Neural cell (in vitro differentiated cells): ENCODE data around the gene RHOBTB1. TPM values are rescaled to one million over a fixed set of nuclear protein-coding genes. Genes with fewer than 3 reads are reported as not detected.

Source experiments
- H2AFZ ChIP-seq: fragments of 200-600, 300-800 bp; sonication (generic), shearing (Covaris generic); 2 replicates; pipeline ENCODE4 v1.6.0; 2014; ENCODE audit warnings: low read depth, mild to moderate bottlenecking, antibody characterized with exemption, low read length, moderate library complexity
- H3F3A ChIP-seq: fragments of 200-600 bp; shearing (Covaris generic); 2 replicates; pipeline ENCODE4 v1.6.1; 2016; ENCODE audit warnings: mild to moderate bottlenecking, moderate library complexity, mixed read lengths, antibody characterized with exemption, low read length; ENCODE audit not compliant: insufficient read depth, poor library complexity, severe bottlenecking
- H3K27ac ChIP-seq: fragments of 200-600, 300-800 bp; sonication (generic), shearing (Covaris generic); 2 replicates; pipeline ENCODE4 v1.5.1; 2014; ENCODE audit warnings: mild to moderate bottlenecking, low read length, moderate library complexity
- H3K27me3 ChIP-seq: fragments of 300-800, 200-600 bp; sonication (generic), shearing (Covaris generic); 2 replicates; pipeline ENCODE4 v1.6.0; 2014; ENCODE audit warnings: mild to moderate bottlenecking, low read depth, low read length, moderate library complexity; ENCODE audit not compliant: insufficient read depth
- H3K36me3 ChIP-seq: fragments of 300-800, 200-600 bp; sonication (generic), shearing (Covaris generic); 2 replicates; pipeline ENCODE4 v1.5.1; 2014; ENCODE audit warnings: mild to moderate bottlenecking, antibody characterized with exemption, low read length, moderate library complexity; ENCODE audit not compliant: insufficient read depth
- H3K4me2 ChIP-seq: fragments of 300-800, 200-600 bp; sonication (generic), shearing (Covaris generic); 2 replicates; pipeline ENCODE4 v1.6.0; 2014; ENCODE audit warnings: mild to moderate bottlenecking, low read length
- H3K4me3 ChIP-seq: fragments of 300-800, 200-600 bp; sonication (generic), shearing (Covaris generic); 2 replicates; pipeline ENCODE4 v1.5.1; 2014; ENCODE audit warnings: mild to moderate bottlenecking, low read length, moderate library complexity
- H3K79me2 ChIP-seq: fragments of 200-600 bp; shearing (Covaris generic); replicated peaks from 2 replicates; pipeline ENCODE4 v1.6.0; 2014; ENCODE audit warnings: mild to moderate bottlenecking, low read length, moderate library complexity; ENCODE audit not compliant: insufficient read depth
- H3K9ac ChIP-seq: fragments of 300-800, 200-600 bp; sonication (generic), shearing (Covaris generic); 2 replicates; pipeline ENCODE4 v1.6.1; 2016; ENCODE audit warnings: mild to moderate bottlenecking, low read length, mixed read lengths
- H3K9me2 ChIP-seq: fragments of 200-600 bp; shearing (Covaris generic); 2 replicates; pipeline ENCODE4 v1.6.1; 2016; ENCODE audit warnings: mild to moderate bottlenecking, low read length, mixed read lengths; ENCODE audit not compliant: insufficient read depth
- H3K9me3 ChIP-seq: fragments of 200-600, 300-800 bp; sonication (generic), shearing (Covaris generic); 2 replicates; pipeline ENCODE4 v1.6.1; 2016; ENCODE audit warnings: mild to moderate bottlenecking, mixed run types, low read length, moderate library complexity, mixed read lengths
- H4K20me1 ChIP-seq: fragments of 200-600 bp; shearing (Covaris generic); 2 replicates; pipeline ENCODE4 v1.6.1; 2016; ENCODE audit warnings: mild to moderate bottlenecking, mixed run types; ENCODE audit not compliant: insufficient read depth
- EP300 ChIP-seq: fragments of 450-650 bp; conservative IDR thresholded peaks from 2 replicates; pipeline ENCODE4 v1.6.1; 2014; ENCODE audit warnings: antibody characterized with exemption, mild to moderate bottlenecking, moderate library complexity; ENCODE audit not compliant: poor library complexity, severe bottlenecking
- EZH2 ChIP-seq: fragments of 200-600, 300-800 bp; shearing (Covaris generic), sonication (generic); IDR thresholded peaks from 2 replicates; pipeline ENCODE4 v1.6.1; 2014; ENCODE audit warnings: antibody characterized with exemption, low read length, borderline replicate concordance, mild to moderate bottlenecking; ENCODE audit not compliant: insufficient read depth, poor library complexity, severe bottlenecking
- MXI1 ChIP-seq: fragments of 450-650 bp; conservative IDR thresholded peaks from 2 replicates; pipeline ENCODE4 v1.6.1; 2014; ENCODE audit warnings: antibody characterized with exemption, mild to moderate bottlenecking; ENCODE audit not compliant: poor library complexity, severe bottlenecking
- POLR2AphosphoS5 ChIP-seq: IDR thresholded peaks from 2 replicates; pipeline ENCODE4 v1.6.1; 2012
- RAD21 ChIP-seq: fragments of 450-650 bp; conservative IDR thresholded peaks from 2 replicates; pipeline ENCODE4 v1.6.1; 2014; ENCODE audit warnings: antibody characterized with exemption, mild to moderate bottlenecking, moderate library complexity
- SMC3 ChIP-seq: fragments of 450-650 bp; conservative IDR thresholded peaks from 2 replicates; pipeline ENCODE4 v1.6.1; 2014; ENCODE audit warnings: antibody characterized with exemption, mild to moderate bottlenecking, moderate library complexity; ENCODE audit not compliant: poor library complexity
- TAF1 ChIP-seq: IDR thresholded peaks from 2 replicates; pipeline ENCODE4 v1.6.1; 2012; ENCODE audit warnings: low read depth
- polyA plus RNA-seq: library from polyadenylated mRNA; depleted of rRNA; stranded (reverse); fragments of >200 nt; gene quantifications from 2 replicates; pipeline ENCODE4 v1.2.3, GENCODE V29; 2014
- TF ChIP-seq, protein P1 (sequence below): IDR thresholded peaks from 2 replicates; pipeline ENCODE4 v1.6.1; 2012; ENCODE audit warnings: borderline replicate concordance
- TF ChIP-seq, protein P2 (sequence below): fragments of 450-650 bp; IDR thresholded peaks from 2 replicates; pipeline ENCODE4 v1.5.1; 2014; ENCODE audit warnings: antibody characterized with exemption, mild to moderate bottlenecking, moderate library complexity; ENCODE audit not compliant: poor library complexity, severe bottlenecking

The RHOBTB1 gene
- polyA plus RNA-seq, 1 donor from 2014 or later = 10.5 TPM

DNA sequence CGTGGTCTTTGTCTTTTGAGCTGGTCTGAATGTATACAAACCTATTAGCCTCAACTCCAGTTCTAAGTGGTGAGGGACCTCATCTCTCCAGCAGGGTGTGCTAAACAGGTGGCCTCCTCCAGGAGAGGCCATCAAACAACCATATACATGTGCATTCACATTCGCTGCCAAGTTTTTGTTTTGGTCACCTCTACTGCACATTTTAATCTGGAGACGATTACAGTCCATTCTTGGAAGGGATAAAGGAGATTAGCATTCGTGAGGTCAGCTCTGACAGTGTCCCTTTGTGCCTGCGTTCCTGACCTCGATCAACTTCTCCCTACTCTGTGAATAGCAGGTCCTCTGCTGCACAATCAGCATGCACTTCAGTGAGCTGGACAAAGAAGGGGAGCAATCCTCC lies 60.8 kb downstream of the RHOBTB1 start:
- no peak overlapping the region for H3K4me2 ChIP-seq
- H3F3A ChIP-seq = no peaks in the 10 kb centered on the region
- H3K9ac ChIP-seq = no peak overlapping the region
- H3K27me3 ChIP-seq = no peaks in the 10 kb centered on the region
- H3K79me2 ChIP-seq = no peaks in the 10 kb centered on the region
- H4K20me1 ChIP-seq = no peaks in the 10 kb centered on the region
- no peaks in the 10 kb centered on the region for H3K9me3 ChIP-seq
- TF ChIP-seq, protein P1, sequence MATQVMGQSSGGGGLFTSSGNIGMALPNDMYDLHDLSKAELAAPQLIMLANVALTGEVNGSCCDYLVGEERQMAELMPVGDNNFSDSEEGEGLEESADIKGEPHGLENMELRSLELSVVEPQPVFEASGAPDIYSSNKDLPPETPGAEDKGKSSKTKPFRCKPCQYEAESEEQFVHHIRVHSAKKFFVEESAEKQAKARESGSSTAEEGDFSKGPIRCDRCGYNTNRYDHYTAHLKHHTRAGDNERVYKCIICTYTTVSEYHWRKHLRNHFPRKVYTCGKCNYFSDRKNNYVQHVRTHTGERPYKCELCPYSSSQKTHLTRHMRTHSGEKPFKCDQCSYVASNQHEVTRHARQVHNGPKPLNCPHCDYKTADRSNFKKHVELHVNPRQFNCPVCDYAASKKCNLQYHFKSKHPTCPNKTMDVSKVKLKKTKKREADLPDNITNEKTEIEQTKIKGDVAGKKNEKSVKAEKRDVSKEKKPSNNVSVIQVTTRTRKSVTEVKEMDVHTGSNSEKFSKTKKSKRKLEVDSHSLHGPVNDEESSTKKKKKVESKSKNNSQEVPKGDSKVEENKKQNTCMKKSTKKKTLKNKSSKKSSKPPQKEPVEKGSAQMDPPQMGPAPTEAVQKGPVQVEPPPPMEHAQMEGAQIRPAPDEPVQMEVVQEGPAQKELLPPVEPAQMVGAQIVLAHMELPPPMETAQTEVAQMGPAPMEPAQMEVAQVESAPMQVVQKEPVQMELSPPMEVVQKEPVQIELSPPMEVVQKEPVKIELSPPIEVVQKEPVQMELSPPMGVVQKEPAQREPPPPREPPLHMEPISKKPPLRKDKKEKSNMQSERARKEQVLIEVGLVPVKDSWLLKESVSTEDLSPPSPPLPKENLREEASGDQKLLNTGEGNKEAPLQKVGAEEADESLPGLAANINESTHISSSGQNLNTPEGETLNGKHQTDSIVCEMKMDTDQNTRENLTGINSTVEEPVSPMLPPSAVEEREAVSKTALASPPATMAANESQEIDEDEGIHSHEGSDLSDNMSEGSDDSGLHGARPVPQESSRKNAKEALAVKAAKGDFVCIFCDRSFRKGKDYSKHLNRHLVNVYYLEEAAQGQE = no peak
- TF ChIP-seq MXI1 (no peak), TAF1 (no peak), EZH2 (no peak), POLR2AphosphoS5 (no peak), SMC3 (no peak), RAD21 (no peak), EP300 (no peak)
- TF ChIP-seq, protein P2, sequence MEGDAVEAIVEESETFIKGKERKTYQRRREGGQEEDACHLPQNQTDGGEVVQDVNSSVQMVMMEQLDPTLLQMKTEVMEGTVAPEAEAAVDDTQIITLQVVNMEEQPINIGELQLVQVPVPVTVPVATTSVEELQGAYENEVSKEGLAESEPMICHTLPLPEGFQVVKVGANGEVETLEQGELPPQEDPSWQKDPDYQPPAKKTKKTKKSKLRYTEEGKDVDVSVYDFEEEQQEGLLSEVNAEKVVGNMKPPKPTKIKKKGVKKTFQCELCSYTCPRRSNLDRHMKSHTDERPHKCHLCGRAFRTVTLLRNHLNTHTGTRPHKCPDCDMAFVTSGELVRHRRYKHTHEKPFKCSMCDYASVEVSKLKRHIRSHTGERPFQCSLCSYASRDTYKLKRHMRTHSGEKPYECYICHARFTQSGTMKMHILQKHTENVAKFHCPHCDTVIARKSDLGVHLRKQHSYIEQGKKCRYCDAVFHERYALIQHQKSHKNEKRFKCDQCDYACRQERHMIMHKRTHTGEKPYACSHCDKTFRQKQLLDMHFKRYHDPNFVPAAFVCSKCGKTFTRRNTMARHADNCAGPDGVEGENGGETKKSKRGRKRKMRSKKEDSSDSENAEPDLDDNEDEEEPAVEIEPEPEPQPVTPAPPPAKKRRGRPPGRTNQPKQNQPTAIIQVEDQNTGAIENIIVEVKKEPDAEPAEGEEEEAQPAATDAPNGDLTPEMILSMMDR = no peak
- H2AFZ ChIP-seq = no peak overlapping the region
- H3K27ac ChIP-seq = no peak overlapping the region
- no peaks in the 10 kb centered on the region for H3K9me2 ChIP-seq
- H3K4me3 ChIP-seq = no peak overlapping the region
- no peaks in the 10 kb centered on the region for H3K36me3 ChIP-seq

- Histone ChIP-seq H3K9me3 (no peaks in the 10 kb centered on the region), H3K9ac (no peak overlapping the region), H3K4me3 (no peak overlapping the region), H3K27ac (no peak overlapping the region), H2AFZ (no peak overlapping the region), H3K27me3 (no peaks in the 10 kb centered on the region), H3F3A (no peaks in the 10 kb centered on the region), H4K20me1 (no peaks in the 10 kb centered on the region), H3K4me2 (no peak overlapping the region), H3K79me2 (no peaks in the 10 kb centered on the region), H3K9me2 (no peaks in the 10 kb centered on the region), H3K36me3 (no peaks in the 10 kb centered on the region)
- TF ChIP-seq RAD21 = no peak
- TF ChIP-seq EZH2 = no peak
- no peak for TF ChIP-seq SMC3
- no peak for TF ChIP-seq TAF1
- TF ChIP-seq MXI1 = no peak
- no peak for TF ChIP-seq EP300
- no peak for TF ChIP-seq POLR2AphosphoS5
- TF ChIP-seq, protein P2 = no peak
- TF ChIP-seq, protein P1 = no peak
These were observed 65.8 kb downstream of the RHOBTB1 start for GRCh38 chr10:60878224-60878623.
